ENCODE results near the gene SLC25A40.
A peak's percentile ranks its signal among the peaks of the same experiment; 100 is the strongest.
"Not testable (repeated sequence)": the region's sequence is repeated elsewhere in the genome, so short reads cannot be mapped to it uniquely, and the experiment has no call there.

The SLC25A40 gene

GRCh38 chr7:87870471-87870870 lies 5.7 kb downstream of the SLC25A40 start:
- DNase-seq = no peak

GRCh38 chr7:87866533-87866932 lies 9.6 kb downstream of the SLC25A40 start:
- DNase-seq = not testable (repeated sequence)

DNA sequence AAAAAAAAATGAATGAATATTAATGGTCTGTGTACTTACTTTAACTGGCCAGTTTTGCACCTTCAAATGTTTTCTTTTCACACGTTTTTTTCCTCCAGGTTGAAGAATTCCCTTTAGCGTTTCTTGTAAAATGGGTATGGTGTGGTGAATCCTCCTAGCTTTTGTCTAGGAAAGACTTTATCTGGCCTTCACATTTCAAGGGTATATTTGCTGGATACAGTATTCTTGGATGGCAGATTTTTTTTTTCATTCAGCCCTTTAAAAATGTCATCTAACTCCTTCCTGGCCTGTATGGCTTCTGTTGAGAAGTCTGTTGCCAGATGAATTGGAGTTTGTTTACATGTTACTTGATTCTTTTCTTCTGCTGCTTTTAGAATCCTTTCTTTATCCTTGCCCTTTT lies 10.1 kb downstream of the SLC25A40 start:
- no peak for DNase-seq

- DNase-seq = no peak
Measured at GRCh38 chr7:87858417-87859100, 17.6 kb downstream of the SLC25A40 start.

- no peak for DNase-seq
Measured at GRCh38 chr7:87853237-87853864, 22.8 kb downstream of the SLC25A40 start.

GRCh38 chr7:87852306-87852705 lies 23.9 kb downstream of the SLC25A40 start:
- DNase-seq = no peak

DNA sequence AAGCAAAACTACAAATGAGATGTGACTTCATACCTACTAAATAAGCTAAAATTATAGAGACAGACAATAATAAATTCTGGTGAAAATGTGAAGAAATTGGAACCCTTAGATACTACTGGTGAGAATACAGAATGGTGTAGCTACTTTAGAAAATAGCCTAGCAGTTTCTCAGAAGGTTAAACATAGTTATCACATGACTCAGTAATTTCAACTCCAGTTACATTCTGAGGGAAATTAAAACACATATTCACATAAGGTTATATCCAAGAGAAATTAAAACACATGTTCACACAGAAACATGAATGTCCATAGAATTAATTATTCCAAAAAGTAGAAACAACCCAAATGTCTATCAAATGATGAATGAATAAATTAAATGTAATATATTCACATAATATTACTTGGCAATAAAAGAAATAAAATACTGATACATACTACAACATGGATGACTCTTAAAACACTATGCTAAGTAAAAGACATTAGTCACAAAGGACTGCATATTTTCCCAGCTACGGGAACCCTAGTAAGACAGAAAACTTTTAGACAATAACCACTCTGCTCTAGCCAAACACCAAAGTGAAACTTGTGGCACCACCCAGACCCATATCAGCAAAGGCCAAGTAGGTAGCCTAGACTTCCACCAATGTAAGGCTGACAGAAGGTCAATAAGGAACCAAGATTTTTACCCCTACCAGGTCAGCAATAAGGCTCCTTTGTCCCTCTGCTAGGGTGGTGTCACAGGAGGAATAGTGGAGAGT lies 25.1 kb downstream of the SLC25A40 start:
- no peak for DNase-seq

DNA sequence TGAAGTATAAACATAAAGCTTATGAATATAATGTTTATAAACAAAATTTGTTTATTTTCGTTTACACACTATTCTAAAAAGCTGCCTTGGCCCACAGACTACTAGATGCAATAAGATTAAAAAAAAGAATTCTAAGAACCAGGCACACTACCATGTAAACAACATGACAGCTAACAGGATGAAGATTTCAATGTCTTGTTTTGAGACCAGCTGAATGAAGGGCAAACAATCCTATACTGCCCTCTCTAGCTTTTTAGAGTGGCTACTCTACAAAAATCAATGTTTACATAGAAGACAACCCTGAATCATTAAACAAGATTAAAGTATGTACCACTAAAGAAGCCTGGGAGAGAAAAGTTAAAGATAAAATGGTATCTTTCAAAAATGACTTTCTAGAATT lies 38.6 kb downstream of the SLC25A40 start:
- no peak for DNase-seq

GRCh38 chr7:87833130-87833529 lies 43.0 kb downstream of the SLC25A40 start:
- DNase-seq = no peak

GRCh38 chr7:87831097-87831496 lies 45.1 kb downstream of the SLC25A40 start:
- no peak for DNase-seq

GRCh38 chr7:87828383-87828782 lies 47.8 kb downstream of the SLC25A40 start:
- not testable (repeated sequence) for DNase-seq

GRCh38 chr7:87825369-87825768 lies 50.8 kb downstream of the SLC25A40 start:
- not testable (repeated sequence) for DNase-seq

DNA sequence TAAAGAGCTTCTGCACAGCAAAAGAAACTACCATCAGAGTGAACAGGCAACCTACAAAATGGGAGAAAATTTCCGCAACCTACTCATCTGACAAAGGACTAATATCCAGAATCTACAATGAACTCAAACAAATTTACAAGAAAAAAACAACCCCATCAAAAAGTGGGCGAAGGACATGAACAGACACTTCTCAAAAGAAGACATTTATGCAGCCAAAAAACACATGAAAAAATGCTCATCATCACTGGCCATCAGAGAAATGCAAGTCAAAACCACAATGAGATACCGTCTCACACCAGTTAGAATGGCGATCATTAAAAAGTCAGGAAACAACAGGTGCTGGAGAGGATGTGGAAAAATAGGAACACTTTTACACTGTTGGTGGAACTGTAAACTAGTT lies 54.1 kb downstream of the SLC25A40 start:
- not testable (repeated sequence) for DNase-seq

- DNase-seq = no peak
Measured at GRCh38 chr7:87818336-87818735, 57.8 kb downstream of the SLC25A40 start.

- DNase-seq = no peak
Measured at GRCh38 chr7:87816389-87816788, 59.8 kb downstream of the SLC25A40 start.

GRCh38 chr7:87810726-87811125 lies 65.4 kb downstream of the SLC25A40 start:
- no peak for DNase-seq

DNA sequence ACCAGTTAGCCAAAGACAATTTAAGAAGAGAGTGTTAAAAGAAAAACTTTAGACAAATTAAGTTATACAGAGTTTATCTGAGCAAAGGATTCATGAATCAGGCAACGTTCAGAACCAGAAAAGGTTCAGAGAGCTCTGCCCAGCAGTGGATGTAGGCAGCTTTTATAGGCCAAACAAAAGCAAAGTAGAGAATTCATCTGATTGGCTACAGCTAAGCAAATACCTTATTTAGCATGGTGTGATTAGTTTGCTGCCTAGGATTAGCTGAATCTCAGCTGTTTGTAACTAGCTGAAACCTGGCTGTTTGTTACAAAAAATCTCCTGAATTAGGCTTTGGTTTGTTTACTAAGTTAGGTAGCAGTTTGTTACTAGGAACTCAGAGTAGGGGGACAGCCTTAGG lies 66.0 kb downstream of the SLC25A40 start:
- DNase-seq = no peak

DNA sequence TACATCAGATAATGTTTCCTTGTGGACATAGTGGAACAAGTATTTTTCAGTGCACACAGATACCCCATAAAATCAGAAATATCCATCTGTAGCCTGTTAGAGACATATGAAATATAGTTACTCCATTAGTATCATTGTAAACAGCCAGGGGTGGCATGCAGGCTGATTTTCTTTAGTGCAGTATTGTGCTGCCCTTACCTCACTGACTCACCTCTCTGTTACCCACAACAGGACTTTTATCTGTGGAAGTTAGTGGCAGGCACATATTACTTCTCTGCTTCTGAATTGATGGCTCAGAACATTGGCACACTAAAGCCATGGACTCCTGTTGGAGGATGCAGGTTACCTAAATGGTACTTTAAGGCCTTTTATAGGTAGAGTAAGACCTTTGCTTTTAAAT lies 70.0 kb downstream of the SLC25A40 start:
- DNase-seq = no peak

DNA sequence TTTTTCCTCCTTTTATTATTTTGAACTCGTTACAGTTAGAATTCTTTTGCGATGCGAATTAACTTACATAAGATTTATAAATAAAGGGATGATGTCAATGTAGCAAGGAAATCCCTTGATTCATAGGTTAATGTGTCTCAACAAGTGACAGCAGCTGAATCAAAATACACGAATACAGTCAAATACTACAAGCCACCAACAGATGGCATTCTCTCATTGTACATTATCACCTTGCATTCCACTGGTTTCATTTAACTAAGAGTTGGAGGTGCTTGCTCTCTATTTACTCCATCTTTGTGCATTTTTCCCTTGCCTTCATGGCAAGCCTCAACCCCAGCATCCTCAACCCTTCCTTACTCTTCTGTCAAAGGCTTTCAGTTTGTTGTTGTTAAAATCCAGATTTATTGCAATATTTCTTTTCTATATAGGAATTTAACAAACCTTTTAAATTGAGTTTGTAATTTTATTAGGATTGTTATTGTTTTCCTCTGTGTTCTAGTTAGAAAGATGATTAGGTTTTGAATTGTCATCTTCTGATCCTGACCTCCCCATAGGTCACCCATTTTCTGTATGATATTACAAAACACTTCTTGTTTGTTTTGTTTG lies 78.3 kb downstream of the SLC25A40 start:
- peak in 3 of 6 experiments; percentile 22 to 36 (median 35) for DNase-seq

DNA sequence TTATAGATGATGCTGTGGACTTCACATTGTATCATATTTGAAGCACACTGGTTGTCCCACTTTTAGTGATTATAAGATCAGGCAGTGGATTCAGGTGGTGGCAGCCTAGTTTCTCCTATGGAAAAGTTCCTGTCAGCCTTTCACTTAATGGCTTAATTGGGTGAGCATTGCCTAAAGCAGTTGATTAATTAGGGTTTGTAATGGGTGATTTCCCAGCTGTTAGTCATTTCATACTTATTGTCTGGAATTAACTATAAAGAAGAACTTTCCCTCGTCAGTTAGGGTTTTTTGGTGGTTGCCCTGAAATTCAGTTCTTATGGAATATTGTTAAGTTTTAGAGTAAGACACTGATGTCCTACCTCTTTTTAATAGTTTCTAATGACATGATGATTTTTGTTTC lies 78.8 kb downstream of the SLC25A40 start:
- DNase-seq = no peak

DNA sequence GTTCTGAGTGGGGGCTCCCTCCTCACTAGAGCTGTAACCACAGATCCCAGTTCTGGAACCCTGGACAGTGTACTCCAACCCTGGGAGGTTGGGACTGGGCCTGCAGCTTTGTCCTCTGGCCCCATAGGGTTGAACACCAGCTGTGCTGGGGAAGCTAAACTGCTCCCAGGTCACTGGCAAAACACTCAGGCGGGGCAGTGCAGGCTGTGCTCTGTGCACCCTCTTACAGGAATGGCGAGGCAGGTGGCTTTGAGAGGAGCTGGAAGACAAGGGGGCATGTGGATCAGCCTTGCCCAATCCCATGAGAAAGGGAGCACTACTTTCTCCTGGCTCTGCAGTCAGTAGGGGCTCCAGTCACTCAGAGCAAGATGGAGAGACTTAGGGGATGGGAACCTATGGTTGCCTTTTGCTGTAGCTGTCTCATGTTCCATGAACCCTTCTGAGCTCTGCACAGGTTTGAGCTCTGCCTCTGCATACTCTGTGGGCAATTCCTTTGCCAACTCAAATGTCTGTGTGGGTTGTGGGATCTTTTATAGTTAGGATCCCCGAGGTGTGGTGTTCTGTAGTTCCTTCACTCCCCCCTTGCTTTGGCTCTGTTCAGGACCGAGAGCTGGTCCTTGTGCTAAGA lies 90.7 kb downstream of the SLC25A40 start:
- DNase-seq = no peak

DNA sequence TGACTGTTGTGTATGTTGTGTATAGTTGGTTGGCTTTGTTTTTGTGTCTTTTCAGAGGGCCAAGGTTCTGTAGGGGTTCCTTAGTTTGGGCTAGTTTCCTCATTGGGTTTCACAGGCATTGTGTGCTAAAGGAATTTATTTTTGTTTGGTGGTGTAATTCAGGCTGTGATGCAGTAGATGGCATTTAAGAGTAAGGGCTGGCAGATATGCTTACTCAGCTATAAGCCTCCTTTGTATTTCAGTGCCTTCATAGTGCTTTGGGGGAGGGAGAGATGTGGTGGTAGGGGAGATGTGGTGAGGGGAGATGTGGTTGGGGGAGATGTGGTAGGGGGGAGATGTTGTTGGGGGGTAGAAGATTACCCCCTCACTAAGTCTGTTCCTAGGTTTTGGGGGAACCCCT lies 91.7 kb downstream of the SLC25A40 start:
- DNase-seq = no peak

All from stimulated activated naive CD4-positive, alpha-beta T cell (primary cell).